ENCODE results near the gene SLC12A6.

- no peak for TF ChIP-seq CTCF (IDR thresholded peaks at IDR 0.05)
- no peak for TF ChIP-seq POLR2A (IDR thresholded peaks at IDR 0.05)
Observed at GRCh38 chr15:34271493-34271892, 66.1 kb downstream of the SLC12A6 start.

All from heart left ventricle (tissue), 13 donors.